Esophagus muscularis mucosa (tissue), 4 donors: ENCODE measurements around the gene FOXP2.

Experiments
- CTCF ChIP-seq, 3 experiments: fragments of 200-600 bp in 2 of 3; fragments of 450-650 bp in 1 of 3; sonication (generic) in 2 of 3; IDR thresholded peaks; one replicate each; pipeline ENCODE4 v1.5.1; 2017 to 2019; ENCODE audit warnings: antibody characterized with exemption in 3 of 3, mild to moderate bottlenecking in 2 of 3, moderate library complexity in 1 of 3
- EP300 ChIP-seq: sonication (generic); formaldehyde crosslinking; IDR thresholded peaks from one replicate; pipeline ENCODE4 v1.6.1; 2017; ENCODE audit warnings: antibody characterized with exemption
- POLR2A ChIP-seq: fragments of 450-650 bp; IDR thresholded peaks from one replicate; pipeline ENCODE4 v1.6.1; 2017; ENCODE audit warnings: antibody characterized with exemption, moderate library complexity, mild to moderate bottlenecking, low read depth
- POLR2AphosphoS5 ChIP-seq, 2 donors: sonication (generic); formaldehyde crosslinking; IDR thresholded peaks; one replicate each; pipeline ENCODE4 v1.6.1; 2017; ENCODE audit warnings: antibody characterized with exemption in 2 of 2

- TF ChIP-seq CTCF (IDR thresholded peaks at IDR 0.05) (no peak), POLR2AphosphoS5 (IDR thresholded peaks at IDR 0.05) (no peak), POLR2A (no peak), EP300 (no peak)
These were observed 115.5 kb downstream of the FOXP2 start for GRCh38 chr7:114530057-114530611.
